GM19035 (cell line): ENCODE results near the gene TTN.
A peak's percentile ranks its signal among the peaks of the same experiment; 100 is the strongest.

Experiments used
- ATAC-seq: cut with Tn5 transposase; IDR thresholded peaks from one replicate; pipeline ENCODE4 v1.9.1; 2021; ENCODE audit not compliant: unreplicated experiment

The TTN gene

DNA sequence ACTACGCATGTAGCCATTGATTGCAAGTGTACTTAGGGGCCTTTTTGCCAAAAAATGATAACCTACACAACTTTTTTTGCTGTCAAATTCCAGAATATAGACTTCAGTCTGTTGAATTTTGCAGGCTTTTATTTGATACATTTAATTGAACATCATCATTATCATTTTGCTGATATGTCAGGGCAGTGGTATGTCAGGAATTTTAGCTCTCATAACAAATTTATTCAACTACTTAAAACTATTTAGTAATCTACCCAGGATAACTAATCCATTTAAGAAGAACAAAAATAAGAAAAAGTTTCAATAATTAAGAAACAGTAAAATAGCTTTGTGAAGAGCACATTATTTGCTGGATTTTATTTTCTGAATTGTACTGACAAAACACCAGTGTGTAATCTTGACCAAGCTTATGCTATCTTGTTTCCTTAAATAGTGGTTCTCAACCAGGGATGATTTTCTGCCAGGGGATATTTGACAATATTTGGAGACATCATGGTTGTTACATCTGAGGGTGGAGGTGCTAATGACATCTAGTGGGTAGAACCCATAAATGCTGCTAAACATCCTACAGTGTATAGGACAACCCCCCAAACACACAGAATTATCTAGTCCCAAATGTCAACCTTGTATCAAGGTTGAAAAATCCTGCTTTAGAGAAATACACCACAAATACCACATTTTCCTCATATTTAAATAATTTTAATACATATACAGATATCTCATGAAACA lies 12.1 kb upstream of the TTN start:
- no peak for ATAC-seq

DNA sequence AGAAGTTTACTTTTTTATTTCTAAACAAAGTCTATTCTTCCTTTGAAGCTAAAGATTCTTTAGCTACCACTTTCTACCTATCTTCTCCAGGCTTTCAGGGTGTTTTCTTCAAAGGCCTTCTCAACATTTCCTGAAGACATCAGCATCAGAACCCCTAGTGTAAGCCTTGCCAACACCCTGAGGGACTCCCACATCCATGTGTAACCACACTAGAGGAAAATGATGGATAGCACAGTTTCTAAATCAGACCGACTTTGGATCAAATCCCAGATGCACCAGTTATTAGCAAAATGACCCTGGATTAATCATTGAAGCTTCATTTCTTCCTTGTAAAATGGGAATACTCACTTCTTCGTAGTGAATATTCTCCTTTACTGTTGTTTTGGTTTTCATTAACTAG lies 4.7 kb upstream of the TTN start:
- no peak for ATAC-seq

- ATAC-seq, result no peak
Observed at GRCh38 chr2:178811045-178811444, 3.8 kb upstream of the TTN start.

- no peak for ATAC-seq
Observed at GRCh38 chr2:178810422-178810821, 3.2 kb upstream of the TTN start.

DNA sequence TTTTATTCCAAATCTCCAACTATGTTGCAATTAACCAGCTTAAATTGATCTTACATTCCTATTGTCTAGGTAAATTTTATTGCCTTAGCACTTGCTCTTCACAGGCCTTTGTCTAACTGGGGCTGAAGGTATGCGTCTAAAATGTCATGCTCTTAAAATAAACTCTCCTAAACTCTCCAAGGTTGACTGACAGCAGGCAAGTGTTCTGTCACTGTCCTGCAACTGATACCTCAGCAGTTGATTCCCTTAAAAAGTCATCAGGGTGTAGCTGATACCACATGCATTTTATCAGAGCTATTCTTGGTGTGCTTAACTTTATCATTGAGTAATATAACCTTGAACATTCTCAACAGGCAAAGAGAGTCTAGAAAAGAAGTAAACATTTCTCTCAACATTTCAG lies 680 bp downstream of the TTN start:
- ATAC-seq, result no peak

GRCh38 chr2:178805457-178805856 lies 1.8 kb downstream of the TTN start:
- no peak for ATAC-seq

DNA sequence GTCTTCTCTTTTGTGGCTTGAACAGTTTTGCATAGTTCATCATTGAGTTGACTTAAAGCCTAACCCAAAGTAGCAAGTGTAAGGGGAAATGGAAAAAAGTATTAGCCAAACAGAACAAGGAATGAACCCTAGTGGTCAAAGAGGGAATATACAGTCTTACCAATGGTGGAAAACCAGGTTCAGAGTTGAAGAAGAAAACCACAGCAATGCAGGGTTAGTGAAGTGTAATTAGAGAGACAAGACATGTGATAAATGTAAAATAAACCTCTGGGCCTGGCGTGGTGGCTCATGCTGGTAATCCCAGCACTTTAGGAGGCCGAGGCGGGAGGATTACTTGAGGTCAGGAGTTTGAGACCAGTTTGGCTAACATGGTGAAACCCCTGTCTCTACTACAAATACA lies 2.4 kb downstream of the TTN start:
- peak; percentile 79 for ATAC-seq

DNA sequence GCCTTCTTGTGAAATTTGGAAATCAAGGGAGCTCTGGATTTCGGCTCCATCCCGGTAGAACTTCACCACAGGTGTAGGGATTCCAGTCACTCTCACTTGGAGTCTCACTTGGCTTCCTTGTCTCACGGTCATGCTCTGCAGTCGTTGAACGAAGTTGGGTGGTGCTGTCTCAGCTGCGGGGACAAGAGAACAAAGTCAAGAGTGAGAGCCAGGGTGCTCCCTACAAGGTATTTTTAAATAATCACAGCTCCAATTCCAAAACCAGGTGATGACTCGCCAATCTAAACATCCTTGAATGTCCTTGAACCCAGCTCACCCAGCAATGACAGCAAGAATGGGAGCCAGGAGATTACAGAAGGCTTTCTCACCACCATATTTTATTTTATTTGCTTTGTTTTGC lies 6.7 kb downstream of the TTN start:
- no peak for ATAC-seq

- no peak for ATAC-seq
Observed at GRCh38 chr2:178799305-178799704, 7.9 kb downstream of the TTN start.

- ATAC-seq, result no peak
Observed at GRCh38 chr2:178796079-178796677, 11.0 kb downstream of the TTN start.

DNA sequence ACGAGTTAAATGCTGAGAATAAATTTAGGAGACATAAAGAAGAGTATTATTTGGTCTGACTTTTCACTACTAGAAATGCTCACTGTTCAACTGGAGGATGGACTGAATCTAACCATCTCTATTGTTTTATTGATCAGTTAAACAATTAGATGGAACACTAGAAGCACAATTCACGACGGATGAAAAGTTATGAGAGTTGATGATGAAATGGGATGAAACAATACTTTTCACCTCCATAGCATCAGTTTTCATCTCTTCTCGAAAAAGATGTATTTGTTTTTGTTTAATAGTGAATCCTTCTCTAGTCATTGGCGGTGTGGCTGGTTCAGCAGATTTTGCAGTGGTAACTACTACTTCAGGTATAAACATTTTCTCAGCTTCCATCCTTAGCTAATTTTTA lies 19.3 kb downstream of the TTN start:
- ATAC-seq, result no peak

- no peak for ATAC-seq
Observed at GRCh38 chr2:178787155-178787554, 20.1 kb downstream of the TTN start.

GRCh38 chr2:178783889-178784288 lies 23.3 kb downstream of the TTN start:
- no peak for ATAC-seq

DNA sequence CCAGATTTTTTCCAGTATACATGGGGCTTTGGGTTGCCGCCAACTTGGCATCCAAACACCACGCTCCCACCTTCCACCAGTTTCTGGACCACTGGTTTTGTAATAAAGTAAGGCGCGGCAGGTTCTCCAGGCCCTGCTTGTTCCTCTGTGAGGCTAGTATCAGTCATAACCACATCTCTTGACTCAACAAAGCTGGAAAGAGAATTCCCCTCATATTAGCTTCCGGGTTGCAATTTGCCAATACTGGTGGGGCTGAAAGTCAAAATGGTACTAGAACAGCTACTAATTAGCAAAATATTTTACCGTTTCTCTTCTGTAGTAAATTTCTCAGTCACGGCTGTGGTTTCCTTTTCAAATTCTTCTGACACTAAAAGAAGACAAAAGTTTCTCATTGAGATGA lies 25.0 kb downstream of the TTN start:
- peak; percentile 57 for ATAC-seq

GRCh38 chr2:178777577-178777976 lies 29.6 kb downstream of the TTN start:
- no peak for ATAC-seq

GRCh38 chr2:178776751-178777150 lies 30.5 kb downstream of the TTN start:
- ATAC-seq, result no peak

GRCh38 chr2:178775975-178776374 lies 31.2 kb downstream of the TTN start:
- no peak for ATAC-seq

GRCh38 chr2:178770518-178770917 lies 36.7 kb downstream of the TTN start:
- no peak for ATAC-seq

DNA sequence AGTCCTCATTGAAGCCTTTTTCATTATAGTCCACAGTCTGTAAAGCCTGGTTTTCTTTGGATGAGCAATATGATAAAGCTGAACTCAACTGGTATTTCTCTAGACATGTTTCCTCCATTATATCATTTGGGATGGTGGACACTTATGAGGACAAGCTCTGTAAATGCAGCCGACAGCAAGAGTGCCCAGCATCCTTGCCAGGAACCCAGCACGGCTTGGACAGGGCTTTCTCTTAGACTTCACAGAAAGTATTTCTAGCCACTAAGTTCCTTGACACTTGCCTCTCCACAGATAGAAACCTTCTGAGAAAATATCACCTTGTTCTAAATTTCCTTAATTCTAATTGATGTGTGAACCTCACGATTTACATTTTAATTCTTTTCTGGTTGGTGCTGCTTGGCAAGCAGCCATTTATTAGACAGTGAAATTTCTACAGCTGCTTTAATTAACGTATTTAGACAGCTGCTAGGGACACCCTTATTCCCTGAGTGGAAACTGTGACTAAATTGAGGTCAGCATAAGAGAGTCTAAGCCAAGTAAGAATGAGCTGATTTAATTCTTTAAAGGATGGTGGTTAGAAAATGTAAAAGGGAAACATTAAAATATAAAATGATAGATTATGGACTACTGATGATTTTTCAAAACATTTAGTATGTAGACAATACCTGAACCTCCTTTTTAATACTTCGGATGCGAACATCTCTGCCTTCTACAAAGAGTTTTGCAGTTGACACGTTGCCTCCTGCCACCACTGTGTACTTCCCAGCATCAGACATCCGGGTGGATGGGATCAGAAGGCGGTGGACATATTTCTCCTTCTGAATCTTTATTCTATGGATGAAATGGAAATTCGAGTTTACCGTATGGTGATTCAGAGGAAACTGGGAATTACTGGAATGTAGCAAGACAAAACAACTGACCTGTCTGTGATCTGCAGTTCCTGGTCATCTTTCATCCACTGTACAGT lies 39.8 kb downstream of the TTN start:
- ATAC-seq, result no peak

DNA sequence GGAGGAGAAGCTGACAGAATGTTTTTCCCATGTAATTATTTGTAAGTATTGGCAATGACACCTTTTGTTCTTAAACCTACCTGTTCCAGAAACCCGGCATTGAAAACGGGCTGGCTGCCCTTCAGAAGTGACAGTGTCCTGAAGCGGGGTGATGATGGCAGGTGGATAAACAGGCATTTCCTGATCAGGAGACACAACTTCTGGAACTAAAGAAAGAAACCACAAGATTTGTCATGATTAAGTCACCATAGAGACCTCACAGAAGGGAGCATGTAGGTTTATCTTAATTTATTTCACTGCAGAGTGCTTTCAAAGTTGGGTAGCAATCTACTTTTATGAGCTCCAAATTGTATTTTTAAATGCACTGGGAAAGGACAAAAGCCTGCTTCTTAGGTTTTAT lies 43.1 kb downstream of the TTN start:
- ATAC-seq, result no peak

DNA sequence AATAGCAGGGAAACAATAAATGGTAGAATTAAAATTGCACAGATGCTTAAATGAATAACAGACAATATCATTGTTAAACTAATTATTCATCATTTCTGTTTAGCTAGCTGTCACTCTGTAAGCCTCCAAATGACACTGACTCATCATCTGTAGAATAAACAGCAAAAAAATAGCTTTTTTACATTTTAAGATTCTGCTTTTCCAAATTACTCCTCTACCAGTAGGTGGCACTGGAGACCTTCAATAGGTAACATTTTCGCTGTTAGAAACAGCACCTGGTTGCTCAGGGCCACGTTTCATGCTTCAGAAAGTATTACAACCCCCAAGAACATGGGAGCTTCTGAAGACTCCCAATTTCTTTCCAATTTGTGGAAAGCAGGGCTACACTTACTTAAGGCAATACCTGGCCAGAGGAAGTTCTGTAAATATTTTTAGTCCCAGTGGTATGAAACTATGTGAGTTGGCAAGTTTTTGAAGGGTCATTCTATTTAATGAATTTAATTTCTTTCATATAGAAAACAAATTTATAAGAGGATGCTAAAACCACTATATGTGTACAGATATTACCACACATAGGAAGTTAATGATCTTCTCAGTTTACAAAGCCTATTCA lies 45.4 kb downstream of the TTN start:
- ATAC-seq, result peak; percentile 79
